Natural killer cell (primary cell): Measurements from ENCODE around the gene GRAMD4. TPM values are rescaled to one million over a fixed set of nuclear protein-coding genes. Genes with fewer than 3 reads are reported as not detected.

Experiments used
- ATAC-seq, 3 donors: fragments of 150-1000 bp in 2 of 3; fragments of 200-7000 bp in 1 of 3; cut with Tn5 transposase; 1 replicate in 1 of 3; 2 replicates in 2 of 3; pipeline ENCODE4 v1.10.0; 2021; ENCODE audit warnings: mild to moderate bottlenecking in 2 of 3, moderate library complexity in 2 of 3
- DNase-seq, 2 donors: peaks; one replicate each; pipeline versions ENCODE4 v3.0.0 to v3.0.0-alpha.2; 2013 to 2021; ENCODE audit warnings: mixed read lengths in 1 of 2
- H3K27ac ChIP-seq: one replicate; pipeline ENCODE4 v1.5.1; 2013; ENCODE audit warnings: mild to moderate bottlenecking, low read length
- H3K27me3 ChIP-seq: one replicate; pipeline ENCODE4 v1.6.1; 2013; ENCODE audit warnings: low read length; ENCODE audit not compliant: control insufficient read depth, insufficient read depth
- H3K36me3 ChIP-seq: one replicate; pipeline ENCODE4 v1.6.1; 2013; ENCODE audit warnings: low read length; ENCODE audit not compliant: control insufficient read depth, insufficient read depth
- H3K4me1 ChIP-seq: one replicate; pipeline ENCODE4 v1.6.1; 2013; ENCODE audit warnings: low read length; ENCODE audit not compliant: control insufficient read depth, insufficient read depth
- H3K4me3 ChIP-seq: one replicate; pipeline ENCODE4 v1.5.1; 2013; ENCODE audit warnings: low read length
- H3K9me3 ChIP-seq: one replicate; pipeline ENCODE4 v1.6.1; 2013; ENCODE audit warnings: low read length; ENCODE audit not compliant: control insufficient read depth, insufficient read depth
- H3K27ac Mint-ChIP-seq, 2 donors: one replicate each; pipeline ENCODE4 v1.8.0; 2022; ENCODE audit warnings: mild to moderate bottlenecking in 2 of 2, mixed read lengths in 2 of 2, moderate library complexity in 1 of 2
- H3K27me3 Mint-ChIP-seq, 2 donors: one replicate each; pipeline ENCODE4 v1.8.0; 2022; ENCODE audit warnings: low read depth in 2 of 2, mixed read lengths in 2 of 2
- H3K36me3 Mint-ChIP-seq: one replicate; pipeline ENCODE4 v1.8.0; 2022; ENCODE audit warnings: mixed read lengths
- H3K4me1 Mint-ChIP-seq, 2 donors: one replicate each; pipeline ENCODE4 v1.8.0; 2022; ENCODE audit warnings: mixed read lengths in 2 of 2
- H3K4me3 Mint-ChIP-seq: one replicate; pipeline ENCODE4 v1.8.0; 2022; ENCODE audit warnings: mild to moderate bottlenecking, moderate library complexity, mixed read lengths
- H3K9me3 Mint-ChIP-seq, 2 donors: one replicate each; pipeline ENCODE4 v1.8.0; 2022; ENCODE audit warnings: mixed read lengths in 2 of 2
- WGBS: methylation state at CpG from one replicate; pipeline ENCODE4 v1.1.7; 2013; ENCODE audit warnings: missing lambda C conversion rate; ENCODE audit not compliant: insufficient coverage; 5-methylcytosine and 5-hydroxymethylcytosine counted together
- intact Hi-C: fragments of 100-400 bp; cut with micrococcal nuclease; formaldehyde crosslinking; loops from one replicate; pipeline ENCODE4 v1.14.2; 2022
- total RNA-seq, 4 donors: library from RNA; stranded (reverse); fragments of 120-200 nt in 1 of 4; gene quantifications; one replicate each; pipeline versions ENCODE4 v1.2.3 to v1.2.4, GENCODE V29; 2013 to 2022
- TF ChIP-seq, protein P1 (sequence below): fragments of 200-600 bp; IDR thresholded peaks from one replicate; pipeline ENCODE4 v1.8.0; 2022; ENCODE audit warnings: antibody characterized with exemption

The GRAMD4 gene
- total RNA-seq, 3 donors from 2014 or later (not counting 1 experiment from before 2014, with no cell fraction given) = 30.0 to 78.5 (median 41.6) TPM

- H3K27me3 ChIP-seq = no peaks in the 10 kb centered on the region
- intact Hi-C loops = no loop called here
- peak overlapping the region; percentile 36 for H3K4me3 ChIP-seq
- no peaks in the 10 kb centered on the region for H3K9me3 ChIP-seq
- Mint-ChIP-seq H3K36me3 (no peaks in the 10 kb centered on the region), H3K4me1 (peaks cover 21 to 40% of the 10 kb centered on the region in 2 donors), H3K27me3 (no peaks in the 10 kb centered on the region), H3K4me3 (peak overlapping the region; percentile 86), H3K27ac (peak overlapping the region; percentile 84 to 90), H3K9me3 (no peaks in the 10 kb centered on the region)
- ATAC-seq (peak; percentile 50 to 78 (median 53)), DNase-seq (peak; percentile 32 to 33)
- peaks cover 62% of the 10 kb centered on the region for H3K4me1 ChIP-seq
- H3K27ac ChIP-seq = peak overlapping the region; percentile 54
- 24% methylated on average over 18 of the region's 19 CpGs for WGBS
- TF ChIP-seq, protein P1, sequence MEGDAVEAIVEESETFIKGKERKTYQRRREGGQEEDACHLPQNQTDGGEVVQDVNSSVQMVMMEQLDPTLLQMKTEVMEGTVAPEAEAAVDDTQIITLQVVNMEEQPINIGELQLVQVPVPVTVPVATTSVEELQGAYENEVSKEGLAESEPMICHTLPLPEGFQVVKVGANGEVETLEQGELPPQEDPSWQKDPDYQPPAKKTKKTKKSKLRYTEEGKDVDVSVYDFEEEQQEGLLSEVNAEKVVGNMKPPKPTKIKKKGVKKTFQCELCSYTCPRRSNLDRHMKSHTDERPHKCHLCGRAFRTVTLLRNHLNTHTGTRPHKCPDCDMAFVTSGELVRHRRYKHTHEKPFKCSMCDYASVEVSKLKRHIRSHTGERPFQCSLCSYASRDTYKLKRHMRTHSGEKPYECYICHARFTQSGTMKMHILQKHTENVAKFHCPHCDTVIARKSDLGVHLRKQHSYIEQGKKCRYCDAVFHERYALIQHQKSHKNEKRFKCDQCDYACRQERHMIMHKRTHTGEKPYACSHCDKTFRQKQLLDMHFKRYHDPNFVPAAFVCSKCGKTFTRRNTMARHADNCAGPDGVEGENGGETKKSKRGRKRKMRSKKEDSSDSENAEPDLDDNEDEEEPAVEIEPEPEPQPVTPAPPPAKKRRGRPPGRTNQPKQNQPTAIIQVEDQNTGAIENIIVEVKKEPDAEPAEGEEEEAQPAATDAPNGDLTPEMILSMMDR = no peak
- no peaks in the 10 kb centered on the region for H3K36me3 ChIP-seq
Measured at GRCh38 chr22:46593211-46593681, 26.9 kb upstream of the GRAMD4 start.

- H3K27ac Mint-ChIP-seq = peak overlapping the region in 1 of 2 donors; percentile 90
- H3K36me3 ChIP-seq = no peaks in the 10 kb centered on the region
- H3K4me3 ChIP-seq = no peak overlapping the region
- WGBS = 70% methylated on average over 15 of the region's 15 CpGs
- H3K9me3 Mint-ChIP-seq = no peaks in the 10 kb centered on the region
- H3K4me1 ChIP-seq = peaks cover 51% of the 10 kb centered on the region
- TF ChIP-seq, protein P1 = no peak
- H3K27me3 Mint-ChIP-seq = no peaks in the 10 kb centered on the region
- H3K4me3 Mint-ChIP-seq = peak overlapping the region; percentile 86
- peaks cover 19 to 41% of the 10 kb centered on the region in 2 donors for H3K4me1 Mint-ChIP-seq
- ATAC-seq (no peak), DNase-seq (no peak)
- intact Hi-C loops = no loop called here
- peak overlapping the region; percentile 54 for H3K27ac ChIP-seq
- H3K27me3 ChIP-seq = no peaks in the 10 kb centered on the region
- no peaks in the 10 kb centered on the region for H3K36me3 Mint-ChIP-seq
- no peaks in the 10 kb centered on the region for H3K9me3 ChIP-seq
Measured at GRCh38 chr22:46593996-46594946, 25.9 kb upstream of the GRAMD4 start.

- no peak for ATAC-seq
- H3K27me3 ChIP-seq = no peaks in the 10 kb centered on the region
- H3K4me1 ChIP-seq = peaks cover 45% of the 10 kb centered on the region
- WGBS = 88% methylated on average over 17 of the region's 17 CpGs
- H3K36me3 ChIP-seq = no peaks in the 10 kb centered on the region
- Mint-ChIP-seq H3K4me3 (no peak overlapping the region), H3K27ac (peak overlapping the region in 1 of 2 donors; percentile 90), H3K9me3 (no peaks in the 10 kb centered on the region), H3K4me1 (peaks cover 19 to 34% of the 10 kb centered on the region in 2 donors), H3K27me3 (no peaks in the 10 kb centered on the region), H3K36me3 (no peaks in the 10 kb centered on the region)
- no peak overlapping the region for H3K4me3 ChIP-seq
- intact Hi-C loops = no loop called here
- no peaks in the 10 kb centered on the region for H3K9me3 ChIP-seq
- DNase-seq = no peak
- no peak overlapping the region for H3K27ac ChIP-seq
- TF ChIP-seq, protein P1 = no peak
Measured at GRCh38 chr22:46594947-46595298, 25.3 kb upstream of the GRAMD4 start.
